NCI-H2196 treated with DMSO at 0.1 percent for 48 hours (cell line): ENCODE results near the gene WDR55.
"Not testable (repeated sequence)": the region's sequence is repeated elsewhere in the genome, so short reads cannot be mapped to it uniquely, and the experiment has no call there.

ENCODE experiments used
- DNase-seq: peaks from one replicate; lab custom pipeline; 2025; ENCODE audit not compliant: unreplicated experiment; lab: John Stamatoyannopoulos, UW

Gene WDR55

GRCh38 chr5:140642718-140643117 is 22.0 kb upstream of the WDR55 start:
- DNase-seq: peak; percentile 37

- no peak for DNase-seq
Measured at GRCh38 chr5:140647042-140647419, 17.7 kb upstream of the WDR55 start.

DNA sequence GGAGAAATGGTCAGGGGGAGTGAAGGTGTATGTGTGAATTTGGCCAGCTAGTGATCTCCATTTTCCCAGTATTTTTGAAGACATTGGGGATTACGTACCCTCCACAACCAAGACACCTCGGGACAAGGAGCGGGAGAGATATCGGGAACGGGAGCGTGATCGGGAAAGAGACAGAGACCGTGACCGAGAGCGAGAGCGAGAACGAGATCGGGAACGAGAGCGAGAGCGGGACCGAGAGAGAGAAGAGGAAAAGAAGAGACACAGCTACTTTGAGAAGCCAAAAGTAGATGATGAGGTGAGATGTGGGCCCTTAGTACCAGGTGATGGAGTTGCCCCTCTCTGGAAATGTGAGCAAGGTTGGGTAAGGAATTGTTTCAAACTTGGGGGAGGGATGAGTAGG is 5.8 kb upstream of the WDR55 start:
- DNase-seq: no peak

- not testable (repeated sequence) for DNase-seq
Measured at GRCh38 chr5:140660371-140660770, 4.3 kb upstream of the WDR55 start.

- DNase-seq: no peak
Measured at GRCh38 chr5:140664030-140664358, 710 bp upstream of the WDR55 start.

- not testable (repeated sequence) for DNase-seq
Measured at GRCh38 chr5:140671035-140671434, 6.3 kb downstream of the WDR55 start.

- DNase-seq: no peak
Measured at GRCh38 chr5:140671472-140672125, 6.9 kb downstream of the WDR55 start.

- DNase-seq: no peak
Measured at GRCh38 chr5:140672455-140673186, 7.9 kb downstream of the WDR55 start.

GRCh38 chr5:140673187-140673976 is 8.7 kb downstream of the WDR55 start, which contains the start of gene DND1:
TSS of gene DND1 (minus strand) at chr5:140673576. CDS start at chr5:140673542, 34 bp downstream.
- no peak for DNase-seq

DNA sequence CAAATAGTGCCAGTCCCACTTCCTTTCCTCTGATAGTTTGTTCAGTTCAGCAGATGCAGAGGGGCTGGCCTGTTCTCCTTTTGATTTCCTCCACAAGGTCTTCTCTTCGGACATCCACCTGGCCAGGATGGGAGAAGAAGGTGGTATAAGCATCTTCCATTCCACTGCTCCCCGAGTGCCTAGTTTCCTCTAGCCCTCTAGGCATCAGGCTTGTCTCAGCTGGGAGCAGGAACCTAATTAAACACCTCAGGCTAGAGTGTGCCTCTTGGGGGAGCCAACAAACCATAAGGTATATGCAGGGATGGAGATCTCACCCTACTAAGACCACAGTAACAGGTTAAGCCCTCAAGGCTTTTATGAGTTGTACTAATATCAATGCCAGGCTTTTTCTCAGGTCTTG is 9.5 kb downstream of the WDR55 start:
- DNase-seq: no peak

DNA sequence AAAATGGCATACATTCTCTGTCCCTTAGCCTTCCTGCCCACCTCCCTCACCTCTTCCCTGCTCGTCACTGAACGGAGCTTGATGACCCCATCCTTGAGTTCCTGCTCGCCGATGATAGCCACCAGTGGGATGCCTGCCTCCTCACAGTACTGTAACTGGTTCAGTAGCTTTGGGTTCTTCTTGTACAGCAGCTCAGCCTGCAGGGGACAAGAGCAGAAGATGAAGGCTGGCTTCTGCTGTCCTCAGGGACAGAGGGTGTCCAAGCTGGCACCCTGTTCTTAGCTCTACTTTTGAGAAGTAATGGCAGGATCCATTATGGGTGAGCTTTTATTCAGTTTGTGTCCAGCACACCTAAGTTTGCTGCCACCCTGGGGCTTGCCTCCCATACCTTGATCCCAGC is 9.9 kb downstream of the WDR55 start:
- DNase-seq: no peak

GRCh38 chr5:140677947-140678346 is 13.2 kb downstream of the WDR55 start:
- DNase-seq: no peak

GRCh38 chr5:140678993-140679392 is 14.3 kb downstream of the WDR55 start:
- DNase-seq: no peak

- DNase-seq: no peak
Measured at GRCh38 chr5:140690376-140690932, 25.8 kb downstream of the WDR55 start.

- peak; percentile 96 for DNase-seq
Measured at GRCh38 chr5:140690941-140691924, 26.5 kb downstream of the WDR55 start, which contains the start of the genes HARS1 and HARS2. TSS of gene HARS1 (minus strand) at chr5:140691370. CDS start at chr5:140691304, 66 bp downstream. TSS of gene HARS2 (plus strand) at chr5:140691455. CDS start at chr5:140691649, 194 bp downstream.

- no peak for DNase-seq
Measured at GRCh38 chr5:140694276-140694675, 29.6 kb downstream of the WDR55 start.

DNA sequence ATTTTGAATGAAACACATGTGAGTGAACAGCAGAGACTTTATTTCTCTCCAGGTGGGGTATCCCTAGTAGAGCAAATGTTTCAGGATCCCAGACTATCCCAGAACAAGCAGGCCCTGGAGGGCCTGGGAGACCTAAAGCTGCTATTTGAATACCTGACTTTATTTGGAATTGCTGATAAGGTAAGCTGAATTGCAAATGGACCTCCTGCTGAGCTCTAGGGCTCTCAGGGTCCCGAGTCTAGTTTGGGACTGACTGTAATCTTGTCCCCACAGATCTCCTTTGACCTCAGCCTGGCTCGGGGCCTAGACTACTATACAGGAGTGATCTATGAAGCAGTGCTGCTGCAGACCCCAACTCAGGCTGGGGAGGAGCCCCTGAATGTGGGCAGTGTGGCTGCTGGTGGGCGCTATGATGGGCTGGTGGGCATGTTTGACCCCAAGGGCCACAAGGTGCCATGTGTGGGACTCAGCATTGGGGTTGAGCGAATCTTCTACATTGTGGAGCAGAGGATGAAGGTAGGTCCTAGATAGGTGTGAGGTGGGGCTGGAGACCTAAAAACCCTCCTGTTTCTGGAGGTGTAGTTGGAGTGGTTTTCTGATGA is 32.3 kb downstream of the WDR55 start:
- no peak for DNase-seq

- peak; percentile 95 for DNase-seq
Measured at GRCh38 chr5:140700177-140701144, 35.8 kb downstream of the WDR55 start, which contains the start of gene ZMAT2. TSS of gene ZMAT2 (plus strand) at chr5:140700447. CDS start at chr5:140700461, 14 bp downstream.
